ENCODE data around the gene MTMR3.

The MTMR3 gene

DNA sequence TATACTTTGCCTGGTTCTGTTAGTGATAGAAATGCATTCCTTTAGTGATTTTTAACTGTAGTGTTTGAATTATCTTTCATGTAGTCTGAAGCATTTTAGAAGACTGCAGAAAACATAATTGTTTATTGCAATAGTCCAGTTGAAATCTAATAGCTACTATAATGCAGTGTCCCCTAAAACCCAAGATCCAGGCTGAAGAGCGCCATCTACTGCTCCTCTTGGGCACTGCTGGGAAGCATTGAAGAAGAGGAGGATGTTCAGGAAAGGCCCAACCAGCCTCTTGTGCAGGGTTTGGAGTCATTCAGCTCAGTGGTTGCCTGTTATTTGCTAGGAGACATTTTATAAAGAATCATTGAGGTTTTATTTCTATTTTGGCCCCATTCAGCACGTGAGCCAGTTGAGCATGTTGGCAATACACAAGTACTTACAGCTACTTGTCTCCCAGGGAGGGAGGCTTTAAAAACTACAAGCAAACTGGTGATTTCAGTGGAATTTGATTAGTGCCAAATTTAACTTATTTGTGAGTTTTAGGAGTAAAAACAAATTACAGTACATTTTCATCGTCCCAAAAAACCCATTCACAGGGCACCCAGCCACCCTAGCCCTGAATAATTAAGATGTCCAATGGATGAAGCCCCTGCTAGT, 122.4 kb downstream of the MTMR3 start:
- DNase-seq: no peak

GRCh38 chr22:30007361-30007760, 124.4 kb downstream of the MTMR3 start:
- no peak for DNase-seq

- DNase-seq: no peak
Measured at GRCh38 chr22:30008401-30008800, 125.4 kb downstream of the MTMR3 start.

GRCh38 chr22:30009478-30009877, 126.5 kb downstream of the MTMR3 start:
- DNase-seq: no peak

- no peak for DNase-seq
Measured at GRCh38 chr22:30010789-30011405, 127.9 kb downstream of the MTMR3 start.

- DNase-seq: no peak
Measured at GRCh38 chr22:30013201-30013600, 130.2 kb downstream of the MTMR3 start.

- no peak for DNase-seq
Measured at GRCh38 chr22:30014244-30014643, 131.3 kb downstream of the MTMR3 start.

GRCh38 chr22:30015229-30015797, 132.3 kb downstream of the MTMR3 start:
- DNase-seq: no peak

DNA sequence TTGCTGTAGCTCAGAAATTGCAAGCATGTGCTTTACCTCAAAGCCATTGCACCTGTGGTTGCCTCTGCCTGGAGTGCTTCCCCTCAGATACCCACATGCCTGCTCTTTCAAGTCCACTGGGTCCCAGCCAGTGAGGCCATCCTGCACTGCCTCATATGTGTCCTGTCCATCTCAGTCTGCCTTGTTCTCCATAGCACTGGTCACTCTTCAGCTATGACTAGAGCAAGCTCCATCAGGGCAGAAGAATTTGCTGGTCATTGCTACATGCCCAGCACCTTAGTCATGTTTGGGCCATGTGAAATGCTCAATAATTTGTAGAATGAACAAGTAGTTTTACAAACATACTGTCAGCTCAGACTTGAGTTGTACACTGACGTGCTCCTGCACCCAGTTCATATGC, 132.9 kb downstream of the MTMR3 start:
- no peak for DNase-seq

GRCh38 chr22:30016596-30016995, 133.6 kb downstream of the MTMR3 start:
- DNase-seq: no peak

- DNase-seq: no peak
Measured at GRCh38 chr22:30017375-30018223, 134.6 kb downstream of the MTMR3 start.

GRCh38 chr22:30020511-30020910, 137.5 kb downstream of the MTMR3 start:
- DNase-seq: no peak

GRCh38 chr22:30021338-30021737, 138.4 kb downstream of the MTMR3 start:
- DNase-seq: no peak

GRCh38 chr22:30021881-30022619, 139.1 kb downstream of the MTMR3 start:
- no peak for DNase-seq

- no peak for DNase-seq
Measured at GRCh38 chr22:30023099-30023660, 140.2 kb downstream of the MTMR3 start.

DNA sequence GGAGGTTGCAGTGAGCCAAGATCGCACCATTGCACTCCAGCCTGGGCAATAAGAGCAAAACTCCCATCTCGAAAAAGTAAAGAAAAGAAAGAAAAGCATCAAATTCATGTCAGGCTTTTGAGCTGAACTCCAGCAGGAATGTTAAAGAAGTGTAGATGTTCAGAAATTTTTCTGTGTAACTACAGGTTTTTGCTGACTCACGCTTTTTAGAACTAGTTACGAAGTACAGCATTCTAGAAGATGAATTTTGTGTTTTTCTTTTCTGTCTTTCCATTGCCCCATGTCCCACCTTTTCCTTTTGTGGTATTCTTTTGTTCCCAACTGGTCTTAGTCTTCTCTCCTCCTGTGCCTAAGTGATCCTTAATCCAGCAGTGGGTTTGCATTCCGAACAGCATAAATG, 141.3 kb downstream of the MTMR3 start:
- DNase-seq: no peak

DNA sequence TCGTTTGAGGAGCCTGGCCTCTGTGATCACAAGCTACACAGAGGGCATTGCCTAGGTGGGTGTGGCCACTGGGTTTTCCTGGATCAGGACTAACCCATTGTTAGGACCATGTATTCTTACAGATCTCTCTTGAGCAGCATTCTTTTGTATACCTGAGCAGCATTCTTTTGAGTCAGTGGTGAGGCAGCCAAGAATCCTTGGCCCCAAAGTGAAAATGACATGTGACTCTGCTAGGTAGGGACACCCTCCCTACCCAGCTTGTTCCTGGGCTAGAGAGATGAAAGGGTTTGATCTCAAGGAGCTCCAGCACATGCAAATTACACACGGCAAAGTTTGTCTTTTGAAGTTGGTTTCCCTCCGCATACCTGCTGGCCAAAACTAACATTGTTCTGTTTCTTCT, 142.2 kb downstream of the MTMR3 start:
- DNase-seq: no peak

GRCh38 chr22:30026756-30027155, 143.8 kb downstream of the MTMR3 start:
- DNase-seq: no peak

DNA sequence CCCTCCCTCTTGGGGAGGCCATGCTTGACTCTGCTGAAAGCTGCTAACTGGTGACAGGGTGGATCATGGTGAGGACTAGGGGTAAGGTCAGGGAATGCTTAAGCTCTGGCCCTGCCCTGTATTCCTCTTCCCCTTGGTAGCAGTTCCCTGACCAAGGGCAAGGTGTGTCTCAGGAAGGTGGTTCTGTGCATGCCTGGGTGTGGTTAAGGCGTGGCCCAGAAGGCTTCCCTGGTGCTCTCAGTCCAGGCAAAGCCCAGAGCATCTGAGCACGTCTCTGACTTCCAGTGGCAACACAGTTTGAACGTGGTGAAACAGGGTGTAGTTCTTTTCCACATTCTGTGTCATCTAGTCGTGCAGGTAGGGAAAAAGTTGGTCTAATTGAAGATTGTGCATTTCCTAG, 144.2 kb downstream of the MTMR3 start:
- no peak for DNase-seq

- DNase-seq: no peak
Measured at GRCh38 chr22:30027791-30028190, 144.8 kb downstream of the MTMR3 start.

GRCh38 chr22:30028731-30029130, 145.8 kb downstream of the MTMR3 start:
- no peak for DNase-seq

DNA sequence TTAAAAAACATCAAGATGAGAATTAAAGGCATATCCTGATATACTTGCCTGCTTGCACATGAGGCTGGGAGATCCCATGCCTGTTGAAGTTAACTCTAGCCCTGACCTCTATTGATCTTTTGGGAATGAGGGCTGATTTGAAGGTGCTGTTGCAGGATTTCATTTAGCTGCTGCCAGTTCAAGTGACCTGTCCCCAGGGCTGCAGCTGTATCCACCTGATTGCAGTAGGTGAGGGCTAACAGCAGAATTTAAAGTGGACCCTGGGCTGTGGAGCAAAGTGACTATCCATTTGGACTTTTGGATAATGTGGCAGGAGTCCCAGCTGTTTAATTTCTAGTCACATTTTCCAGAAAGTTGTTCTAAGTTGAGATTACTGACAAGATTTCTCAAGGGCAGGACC, 146.5 kb downstream of the MTMR3 start:
- DNase-seq: no peak

DNA sequence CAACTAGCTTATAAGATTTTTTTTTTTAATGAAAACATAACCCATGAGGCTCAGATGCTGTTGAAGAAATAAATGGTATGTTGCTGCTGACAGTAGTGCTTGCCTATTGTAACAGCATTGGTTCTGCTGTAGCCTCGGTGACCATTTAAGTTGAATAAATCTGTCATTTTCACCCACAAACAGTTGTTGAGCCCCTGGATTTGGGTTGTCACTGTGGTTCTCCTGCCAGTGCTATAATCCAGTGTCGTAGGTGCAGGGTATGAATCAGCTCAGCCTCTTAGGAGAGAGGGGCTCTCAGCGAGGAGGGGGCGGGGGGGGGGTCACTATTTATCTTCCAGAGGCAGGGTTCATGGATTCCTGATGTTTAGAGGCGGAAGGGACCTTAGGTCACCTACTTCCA, 147.4 kb downstream of the MTMR3 start:
- no peak for DNase-seq

All from NCI-H187 treated with DMSO at 0.1 percent for 48 hours (cell line).